ENCODE measurements around the gene SVIL.
A peak's percentile ranks its signal among the peaks of the same experiment; 100 is the strongest.
"Not testable (repeated sequence)": the region's sequence is repeated elsewhere in the genome, so short reads cannot be mapped to it uniquely, and the experiment has no call there.

SVIL gene

GRCh38 chr10:29579455-29579970 is 55.3 kb downstream of the SVIL start:
- TF ChIP-seq, protein P1, sequence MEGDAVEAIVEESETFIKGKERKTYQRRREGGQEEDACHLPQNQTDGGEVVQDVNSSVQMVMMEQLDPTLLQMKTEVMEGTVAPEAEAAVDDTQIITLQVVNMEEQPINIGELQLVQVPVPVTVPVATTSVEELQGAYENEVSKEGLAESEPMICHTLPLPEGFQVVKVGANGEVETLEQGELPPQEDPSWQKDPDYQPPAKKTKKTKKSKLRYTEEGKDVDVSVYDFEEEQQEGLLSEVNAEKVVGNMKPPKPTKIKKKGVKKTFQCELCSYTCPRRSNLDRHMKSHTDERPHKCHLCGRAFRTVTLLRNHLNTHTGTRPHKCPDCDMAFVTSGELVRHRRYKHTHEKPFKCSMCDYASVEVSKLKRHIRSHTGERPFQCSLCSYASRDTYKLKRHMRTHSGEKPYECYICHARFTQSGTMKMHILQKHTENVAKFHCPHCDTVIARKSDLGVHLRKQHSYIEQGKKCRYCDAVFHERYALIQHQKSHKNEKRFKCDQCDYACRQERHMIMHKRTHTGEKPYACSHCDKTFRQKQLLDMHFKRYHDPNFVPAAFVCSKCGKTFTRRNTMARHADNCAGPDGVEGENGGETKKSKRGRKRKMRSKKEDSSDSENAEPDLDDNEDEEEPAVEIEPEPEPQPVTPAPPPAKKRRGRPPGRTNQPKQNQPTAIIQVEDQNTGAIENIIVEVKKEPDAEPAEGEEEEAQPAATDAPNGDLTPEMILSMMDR (conservative IDR thresholded peaks at IDR 0.05) = no peak
- no peak overlapping the region for H3K27ac ChIP-seq

DNA sequence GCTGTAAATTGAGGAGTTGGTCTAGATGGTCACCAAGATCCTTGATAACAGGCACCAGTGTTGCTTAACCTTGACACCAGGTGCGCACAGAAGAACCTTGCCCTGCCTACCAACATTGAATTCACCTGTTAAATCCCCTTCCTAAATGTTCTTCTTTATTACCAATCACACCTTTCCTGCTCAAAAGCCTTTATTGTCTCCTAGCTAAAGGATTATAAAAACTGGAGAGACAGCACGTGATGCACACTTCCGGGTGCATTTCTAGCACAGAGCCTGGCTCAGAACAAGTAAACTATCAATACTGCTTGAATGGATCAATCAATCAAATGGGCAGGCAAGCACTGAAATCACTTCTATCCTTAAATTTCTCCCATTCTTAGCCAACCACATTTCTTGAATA is 56.3 kb downstream of the SVIL start:
- TF ChIP-seq, protein P1 (conservative IDR thresholded peaks at IDR 0.05) = no peak
- no peak overlapping the region for H3K27ac ChIP-seq

DNA sequence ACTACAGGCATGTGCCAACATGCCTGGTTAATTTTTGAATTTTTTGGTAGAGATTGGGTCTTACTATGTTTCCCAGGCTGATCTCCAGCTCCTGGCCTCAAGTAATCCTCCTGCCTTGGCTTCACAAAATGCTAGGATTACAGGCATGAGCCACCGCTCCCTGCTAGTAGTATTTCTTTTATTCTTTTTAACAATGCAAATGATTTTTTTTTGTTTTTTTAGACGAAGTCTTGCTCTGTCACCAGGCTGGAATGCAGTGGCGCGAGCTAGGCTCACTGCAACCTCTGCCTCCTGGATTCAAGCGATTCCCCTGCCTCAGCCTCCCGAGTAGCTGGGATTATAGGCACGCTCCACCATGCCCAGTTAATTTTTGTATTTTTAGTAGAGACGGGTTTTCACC is 58.1 kb downstream of the SVIL start:
- TF ChIP-seq, protein P1 (conservative IDR thresholded peaks at IDR 0.05) = no peak

GRCh38 chr10:29575098-29575455 is 59.7 kb downstream of the SVIL start:
- no peak overlapping the region for H3K27ac ChIP-seq
- TF ChIP-seq, protein P1 (conservative IDR thresholded peaks at IDR 0.05) = no peak

More for the DNA sequence above, 58.1 kb downstream of the SVIL start:
- H3K27ac ChIP-seq = no peak overlapping the region

GRCh38 chr10:29574212-29575097 is 60.3 kb downstream of the SVIL start:
- not testable (repeated sequence) for H3K27ac ChIP-seq

DNA sequence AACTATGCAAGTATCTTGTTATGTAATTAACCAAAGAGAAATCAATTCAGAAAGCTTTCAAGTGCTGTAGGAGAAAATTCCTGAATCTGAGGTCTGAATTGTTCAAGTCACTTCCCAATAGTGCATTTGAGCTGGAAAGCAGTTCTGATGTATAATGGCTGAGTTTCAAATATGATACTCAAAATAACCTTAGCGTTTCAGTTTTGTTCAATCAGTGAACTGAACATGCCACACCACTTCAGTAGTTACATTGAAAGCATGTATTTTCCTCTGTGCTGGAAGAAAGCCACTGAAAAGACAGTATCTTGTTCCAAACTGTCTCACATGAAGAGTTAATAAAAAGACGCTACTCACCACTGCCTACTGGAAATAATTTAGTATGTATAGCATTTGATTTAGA is 64.5 kb downstream of the SVIL start:
- H3K27ac ChIP-seq = peak overlapping the region; percentile 32; the same call in 1 of the 2 replicates

DNA sequence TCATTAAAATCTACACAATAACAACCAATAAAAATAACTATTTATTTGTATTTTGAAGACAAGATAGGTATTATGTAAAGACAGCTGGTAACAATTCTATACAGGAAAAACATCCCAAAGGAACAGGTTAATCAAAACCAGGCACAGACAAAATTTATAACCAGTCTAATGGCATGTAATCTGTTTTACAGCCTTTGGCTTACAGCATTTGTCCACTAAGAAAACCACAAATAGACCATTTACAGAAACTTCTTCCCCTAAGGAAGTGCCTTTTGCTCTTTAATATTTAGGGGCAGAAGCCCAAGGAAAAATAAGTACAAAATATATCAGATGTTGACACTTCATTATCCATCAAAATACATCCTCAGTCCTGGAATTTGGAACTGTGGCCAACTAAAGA is 65.0 kb downstream of the SVIL start:
- TF ChIP-seq, protein P1 (conservative IDR thresholded peaks at IDR 0.05) = no peak
- peak overlapping the region; percentile 32; the same call in 1 of the 2 replicates for H3K27ac ChIP-seq

GRCh38 chr10:29567003-29567402 is 67.8 kb downstream of the SVIL start:
- TF ChIP-seq, protein P1 (conservative IDR thresholded peaks at IDR 0.05) = no peak
- H3K27ac ChIP-seq = no peak overlapping the region

DNA sequence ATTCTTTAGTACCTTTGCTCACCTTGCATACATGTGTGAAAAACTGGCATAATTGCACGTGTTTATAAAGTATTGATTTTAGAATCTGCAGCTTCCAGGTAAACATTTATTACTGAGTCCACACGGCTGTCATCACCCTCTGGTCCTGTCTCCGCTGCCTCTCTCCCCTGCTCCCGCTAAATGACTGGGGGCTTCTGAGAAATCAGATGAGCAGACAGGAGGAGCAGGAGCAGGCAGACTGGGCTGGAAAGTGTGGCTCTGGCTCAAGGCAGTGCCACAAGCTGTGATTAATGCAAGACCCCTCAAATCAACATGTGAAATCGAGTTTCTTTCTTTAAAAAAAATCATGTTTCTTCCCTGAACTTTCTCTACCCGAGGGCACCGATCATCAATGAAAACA is 68.6 kb downstream of the SVIL start:
- H3K27ac ChIP-seq = not testable (repeated sequence)
